CD4-positive, alpha-beta T cell (primary cell): Measurements from ENCODE around the gene RPLP2. TPM values are rescaled to one million over a fixed set of nuclear protein-coding genes. Genes with fewer than 3 reads are reported as not detected.
A peak's percentile ranks its signal among the peaks of the same experiment; 100 is the strongest.

Experiments
- ATAC-seq: fragments of 200-7000 bp; cut with Tn5 transposase; one replicate; pipeline ENCODE4 v1.10.0; 2022; ENCODE audit warnings: mild to moderate bottlenecking; ENCODE audit not compliant: poor library complexity
- CTCF ChIA-PET: fragments of 350-600 bp; sonication (Branson Sonifier 250); formaldehyde crosslinking; loops from one replicate; lab custom pipeline; 2021; ENCODE audit warnings: antibody characterized with exemption, inconsistent platforms; lab: Charles Lee
- POLR2A ChIA-PET: fragments of 350-600 bp; sonication (Branson Sonifier 250); formaldehyde crosslinking; loops from one replicate; lab custom pipeline; 2021; ENCODE audit warnings: antibody characterized with exemption, inconsistent platforms; lab: Charles Lee
- DNase-seq, 14 experiments: peaks; one replicate each; pipeline ENCODE4 v3.0.0-alpha.2; 2013 to 2020; ENCODE audit warnings: mixed read lengths in 2 of 14
- H3K27ac ChIP-seq, 2 donors: one replicate each; pipeline versions ENCODE4 v1.5.1 to v1.7.0; 2013; ENCODE audit warnings: low read length in 2 of 2, low read depth in 1 of 2, mild to moderate bottlenecking in 1 of 2
- H3K27me3 ChIP-seq, 2 experiments: 1 replicate in 1 of 2; 2 replicates in 1 of 2; pipeline versions ENCODE4 v1.6.1 to v1.7.0; 2013; ENCODE audit warnings: low read length in 2 of 2, control low read depth in 1 of 2, mild to moderate bottlenecking in 1 of 2, moderate library complexity in 1 of 2; ENCODE audit not compliant: insufficient read depth in 2 of 2, control insufficient read depth in 1 of 2
- H3K36me3 ChIP-seq: one replicate; pipeline ENCODE4 v1.6.1; 2013; ENCODE audit warnings: low read length, control low read depth; ENCODE audit not compliant: insufficient read depth
- H3K4me1 ChIP-seq: one replicate; pipeline ENCODE4 v1.6.1; 2013; ENCODE audit warnings: low read length, control low read depth; ENCODE audit not compliant: insufficient read depth
- H3K4me3 ChIP-seq: one replicate; pipeline ENCODE4 v1.5.1; 2013; ENCODE audit warnings: mild to moderate bottlenecking, low read length, moderate library complexity
- H3K9me3 ChIP-seq, 2 experiments: 1 replicate in 1 of 2; 2 replicates in 1 of 2; pipeline versions ENCODE4 v1.6.1 to v1.7.0; 2013; ENCODE audit warnings: low read length in 2 of 2, mild to moderate bottlenecking in 2 of 2, control low read depth in 1 of 2, moderate library complexity in 1 of 2; ENCODE audit not compliant: control insufficient read depth in 1 of 2, insufficient read depth in 1 of 2
- H3K27ac Mint-ChIP-seq: one replicate; pipeline ENCODE4 v1.8.0; 2020; ENCODE audit warnings: mixed read lengths
- H3K27me3 Mint-ChIP-seq: one replicate; pipeline ENCODE4 v1.8.0; 2021; ENCODE audit warnings: mixed read lengths
- H3K36me3 Mint-ChIP-seq: one replicate; pipeline ENCODE4 v1.8.0; 2021; ENCODE audit warnings: low read depth, mixed read lengths
- H3K4me1 Mint-ChIP-seq: one replicate; pipeline ENCODE4 v1.8.0; 2021; ENCODE audit warnings: low read depth, mixed read lengths
- H3K4me3 Mint-ChIP-seq: one replicate; pipeline ENCODE4 v1.8.0; 2020; ENCODE audit warnings: mild to moderate bottlenecking, mixed read lengths
- H3K9me3 Mint-ChIP-seq: one replicate; pipeline ENCODE4 v1.8.0; 2020; ENCODE audit warnings: mixed read lengths
- intact Hi-C, 2 experiments: fragments of 100-400 bp; cut with DNase I in 1 of 2; cut with micrococcal nuclease in 1 of 2; formaldehyde crosslinking; loops; one replicate each; pipeline versions ENCODE4 v1.15.1 to v1.9.0; 2023 to 2025; cut with DNase I, micrococcal nuclease
- total RNA-seq, 174 experiments: library from RNA in 2 of 174; stranded (reverse) in 2 of 174; gene quantifications; one replicate each; pipeline ENCODE4 v1.2.3 and lab custom pipeline; 2021 to 2026
- TF ChIP-seq, protein P1 (sequence below): fragments of 200-600 bp; IDR thresholded peaks from one replicate; pipeline ENCODE4 v1.8.0; 2022; ENCODE audit warnings: antibody characterized with exemption, mild to moderate bottlenecking

RPLP2 gene
- total RNA-seq, 2 experiments from 2014 or later: 5,234 to 5,390 TPM

DNA sequence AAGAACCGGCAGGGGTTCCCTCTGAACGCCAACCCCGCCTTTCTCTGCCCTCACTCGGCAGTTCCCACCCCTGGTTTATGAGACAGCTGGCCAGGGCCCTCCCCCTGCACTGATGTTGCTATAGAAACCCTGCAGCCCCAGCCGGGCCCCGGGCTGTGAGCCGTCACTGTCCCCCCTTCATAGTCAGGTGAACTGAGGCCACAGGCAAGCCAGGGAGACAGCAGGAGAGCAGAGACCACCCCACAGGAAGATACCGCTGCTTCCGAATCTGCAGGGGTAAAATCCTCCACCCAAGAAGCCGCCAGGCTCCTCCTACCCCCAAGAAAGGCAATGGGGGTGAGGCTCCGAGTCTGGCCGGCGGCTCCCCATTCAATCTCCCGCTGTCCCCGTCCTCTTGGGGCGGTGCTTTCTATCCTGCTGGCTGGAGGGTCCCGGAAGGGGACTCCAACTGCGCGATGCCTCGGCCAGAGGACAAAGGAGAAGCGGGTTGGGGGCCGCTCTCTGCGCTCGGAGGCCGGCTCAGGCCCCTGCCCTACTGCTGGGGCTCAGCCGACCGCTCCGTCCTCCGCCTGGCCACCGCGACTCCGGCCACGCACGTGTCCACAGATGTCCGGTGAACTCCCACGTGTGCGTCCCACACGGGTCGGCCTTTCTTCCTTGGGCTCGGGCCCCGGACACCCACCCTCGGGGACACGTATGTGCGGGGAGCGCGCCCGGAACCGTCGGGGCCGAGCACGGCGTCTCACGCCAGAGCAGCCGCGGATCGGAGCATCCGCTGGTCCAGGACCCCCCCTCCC is 12.3 kb upstream of the RPLP2 start:
- H3K27me3 ChIP-seq: no peaks in the 10 kb centered on the region
- no peaks in the 10 kb centered on the region for H3K9me3 Mint-ChIP-seq
- no peaks in the 10 kb centered on the region for H3K9me3 ChIP-seq
- peak overlapping the region; percentile 91 for H3K27ac Mint-ChIP-seq
- peaks cover 55% of the 10 kb centered on the region for H3K4me1 ChIP-seq
- intact Hi-C loops: loop anchor here (1.0 to 5.0 kb wide), 6 partner anchors 12 to 290 kb away; partner anchors contain the start of genes DEAF1 (in 2 of the 2), TALDO1 (in 2 of the 2), TMEM80 (in 2 of the 2) and GATD1 (in 1 of the 2)
- POLR2A ChIA-PET: interaction anchor here (0.9 to 3.2 kb wide), 7 partner anchors 11 to 590 kb away, joined by 3 to 24 read pairs (median 4); partner anchors contain the start of genes BET1L, PNPLA2, RIC8A and RPLP2
- peaks cover 39% of the 10 kb centered on the region for H3K36me3 ChIP-seq
- DNase-seq: peak; percentile 42 to 92 (median 66)
- no peaks in the 10 kb centered on the region for H3K27me3 Mint-ChIP-seq
- H3K4me1 Mint-ChIP-seq: peaks cover 16% of the 10 kb centered on the region
- peak overlapping the region; percentile 69 to 91 for H3K27ac ChIP-seq
- peak overlapping the region; percentile 92 for H3K4me3 Mint-ChIP-seq
- peak; percentile 51 for ATAC-seq
- CTCF ChIA-PET: no interaction called here
- H3K4me3 ChIP-seq: peak overlapping the region; percentile 89
- TF ChIP-seq, protein P1, sequence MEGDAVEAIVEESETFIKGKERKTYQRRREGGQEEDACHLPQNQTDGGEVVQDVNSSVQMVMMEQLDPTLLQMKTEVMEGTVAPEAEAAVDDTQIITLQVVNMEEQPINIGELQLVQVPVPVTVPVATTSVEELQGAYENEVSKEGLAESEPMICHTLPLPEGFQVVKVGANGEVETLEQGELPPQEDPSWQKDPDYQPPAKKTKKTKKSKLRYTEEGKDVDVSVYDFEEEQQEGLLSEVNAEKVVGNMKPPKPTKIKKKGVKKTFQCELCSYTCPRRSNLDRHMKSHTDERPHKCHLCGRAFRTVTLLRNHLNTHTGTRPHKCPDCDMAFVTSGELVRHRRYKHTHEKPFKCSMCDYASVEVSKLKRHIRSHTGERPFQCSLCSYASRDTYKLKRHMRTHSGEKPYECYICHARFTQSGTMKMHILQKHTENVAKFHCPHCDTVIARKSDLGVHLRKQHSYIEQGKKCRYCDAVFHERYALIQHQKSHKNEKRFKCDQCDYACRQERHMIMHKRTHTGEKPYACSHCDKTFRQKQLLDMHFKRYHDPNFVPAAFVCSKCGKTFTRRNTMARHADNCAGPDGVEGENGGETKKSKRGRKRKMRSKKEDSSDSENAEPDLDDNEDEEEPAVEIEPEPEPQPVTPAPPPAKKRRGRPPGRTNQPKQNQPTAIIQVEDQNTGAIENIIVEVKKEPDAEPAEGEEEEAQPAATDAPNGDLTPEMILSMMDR: no peak
- H3K36me3 Mint-ChIP-seq: peaks cover 6% of the 10 kb centered on the region

DNA sequence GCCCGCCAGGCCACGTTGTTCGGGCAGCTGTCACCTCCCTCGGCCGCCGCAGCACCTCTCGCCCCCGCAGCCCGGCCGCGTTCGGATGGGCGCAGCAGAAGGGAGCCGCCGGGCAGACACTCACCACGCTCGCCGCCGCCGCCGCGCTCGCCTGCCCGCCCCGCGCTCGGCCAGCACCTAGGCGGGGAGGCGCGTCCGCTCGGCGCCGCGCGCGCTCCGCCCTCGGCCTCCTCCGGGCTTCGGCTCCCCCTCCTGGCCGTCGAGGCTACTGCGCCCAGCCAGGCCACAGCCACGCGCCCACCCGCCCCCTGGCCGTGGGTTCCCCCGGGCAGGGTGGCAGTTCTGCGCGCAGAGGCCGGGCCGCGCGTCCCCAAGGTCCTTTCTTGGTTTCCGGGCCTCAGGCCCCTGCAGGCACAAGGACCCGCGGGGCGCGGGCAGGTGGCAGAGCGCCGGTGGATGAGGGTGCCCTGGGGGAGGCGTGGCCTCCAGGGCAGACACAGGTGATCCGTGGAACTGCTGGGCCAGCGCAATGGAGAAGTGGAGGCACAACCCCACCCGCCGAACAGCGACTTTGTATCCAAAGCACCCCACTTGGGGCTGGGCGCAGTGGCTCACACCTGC is 11.6 kb upstream of the RPLP2 start, which contains the start of gene SLC25A22:
Gene SLC25A22, minus strand, starts transcription at position 189 of the 621 bp plus-strand sequence. CDS start 3,275 bp downstream, outside the sequence.
- DNase-seq: peak; percentile 62 to 94 (median 81)
- peaks cover 60% of the 10 kb centered on the region for H3K4me1 ChIP-seq
- no peaks in the 10 kb centered on the region for H3K9me3 ChIP-seq
- H3K27me3 ChIP-seq: no peaks in the 10 kb centered on the region
- CTCF ChIA-PET: no interaction called here
- Mint-ChIP-seq H3K4me3 (peak within 1 kb of the TSS; percentile 92), H3K27me3 (no peaks in the 10 kb centered on the region), H3K27ac (peak within 1 kb of the TSS; percentile 91), H3K4me1 (peaks cover 16% of the 10 kb centered on the region), H3K9me3 (no peaks in the 10 kb centered on the region), H3K36me3 (peaks cover 6% of the 10 kb centered on the region)
- ATAC-seq: peak; percentile 61
- H3K4me3 ChIP-seq: peak within 1 kb of the TSS; percentile 89
- TF ChIP-seq, protein P1: peak; percentile 66
- intact Hi-C loops: loop anchor here (5.0 kb wide), 4 partner anchors 51 to 291 kb away; partner anchors contain the start of genes DEAF1 (in 2 of the 2), TALDO1 (in 2 of the 2), TMEM80 (in 2 of the 2) and HRAS (in 1 of the 2)
- POLR2A ChIA-PET: interaction anchor here (1.1 to 3.2 kb wide), 4 partner anchors 11 to 22 kb away, joined by 4 to 24 read pairs (median 13); partner anchors contain the start of genes PNPLA2 and RPLP2
- H3K27ac ChIP-seq: peak within 1 kb of the TSS; percentile 69 to 91
- H3K36me3 ChIP-seq: peaks cover 42% of the 10 kb centered on the region

DNA sequence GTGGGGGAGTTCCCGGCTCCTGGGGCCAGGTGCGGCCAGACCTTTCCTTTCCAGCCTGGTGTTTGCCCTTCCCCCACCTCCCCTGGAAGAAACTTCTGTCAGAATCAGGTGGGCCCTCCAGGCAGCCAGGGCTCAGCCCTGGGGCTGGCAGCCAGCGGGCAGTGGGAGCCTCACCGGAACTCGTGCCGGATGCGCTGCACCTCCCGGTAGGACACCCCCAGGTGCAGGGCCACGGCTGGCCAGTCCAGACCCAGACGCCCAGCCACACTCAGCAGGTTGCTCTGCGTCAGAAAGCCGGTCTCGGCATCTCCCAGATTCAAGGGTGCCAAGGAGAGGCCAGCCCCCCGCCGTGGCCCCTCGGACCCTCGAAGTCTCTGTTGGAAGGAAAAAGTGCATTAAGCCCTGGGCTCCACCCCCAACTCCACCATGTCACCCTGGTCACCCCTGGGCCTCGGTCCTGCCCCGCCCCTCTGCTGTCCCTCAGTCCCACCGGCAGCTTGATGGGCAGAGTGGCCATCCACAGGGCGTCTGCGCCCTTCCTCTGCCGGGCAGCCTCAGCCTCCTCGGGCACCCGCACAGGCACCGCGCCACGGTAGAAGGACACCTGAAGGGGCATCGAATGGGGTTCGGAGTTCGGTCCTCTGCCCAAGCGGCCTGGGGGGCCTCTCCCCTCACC is 10.0 kb upstream of the RPLP2 start:
- TF ChIP-seq, protein P1: no peak
- intact Hi-C loops: loop anchor here (5.0 to 10.0 kb wide), 5 partner anchors 52 to 565 kb away; partner anchors contain the start of genes DEAF1 (in 2 of the 2), TALDO1 (in 2 of the 2), TMEM80 (in 2 of the 2) and HRAS (in 1 of the 2)
- CTCF ChIA-PET: no interaction called here
- DNase-seq: no peak
- Histone ChIP-seq H3K27me3 (no peaks in the 10 kb centered on the region), H3K4me1 (peaks cover 67% of the 10 kb centered on the region), H3K4me3 (no peak overlapping the region), H3K27ac (no peak overlapping the region), H3K36me3 (peaks cover 29% of the 10 kb centered on the region), H3K9me3 (no peaks in the 10 kb centered on the region)
- POLR2A ChIA-PET: interaction anchor here (1.0 kb wide), 1 partner anchor 10 kb away, joined by 3 read pairs; the partner anchor contains the start of gene RPLP2
- H3K4me1 Mint-ChIP-seq: peaks cover 16% of the 10 kb centered on the region
- H3K9me3 Mint-ChIP-seq: no peaks in the 10 kb centered on the region
- H3K27me3 Mint-ChIP-seq: no peaks in the 10 kb centered on the region
- ATAC-seq: no peak
- peaks cover 6% of the 10 kb centered on the region for H3K36me3 Mint-ChIP-seq
- no peak overlapping the region for H3K27ac Mint-ChIP-seq
- H3K4me3 Mint-ChIP-seq: no peak overlapping the region
